B cell (primary cell): Measurements from ENCODE around the gene NIPAL4. TPM values are rescaled to one million over a fixed set of nuclear protein-coding genes. Genes with fewer than 3 reads are reported as not detected.

Source experiments
- ATAC-seq: fragments of 200-7000 bp; cut with Tn5 transposase; one replicate; pipeline ENCODE4 v1.10.0; 2021; ENCODE audit warnings: low read depth, mild to moderate bottlenecking, moderate number of reproducible peaks, moderate library complexity
- CTCF ChIA-PET: fragments of 350-600 bp; sonication (Branson Sonifier 250); formaldehyde crosslinking; loops from one replicate; lab custom pipeline; 2021; ENCODE audit warnings: antibody characterized with exemption, inconsistent platforms; lab: Charles Lee
- POLR2A ChIA-PET: fragments of 350-600 bp; sonication (Branson Sonifier 250); formaldehyde crosslinking; loops from one replicate; lab custom pipeline; 2021; ENCODE audit warnings: antibody characterized with exemption; lab: Charles Lee
- DNase-seq: peaks from one replicate; pipeline ENCODE4 v3.0.0; 2013
- H2AFZ ChIP-seq: 2 replicates; pipeline ENCODE4 v1.6.1; 2012; ENCODE audit warnings: mild to moderate bottlenecking, low read depth, low read length; ENCODE audit not compliant: insufficient read depth, poor library complexity, severe bottlenecking
- H3K27ac ChIP-seq, 2 donors: 1 replicate in 1 of 2; 2 replicates in 1 of 2; pipeline ENCODE4 v1.5.1; 2012 to 2013; ENCODE audit warnings: low read length in 2 of 2, mild to moderate bottlenecking in 2 of 2, moderate library complexity in 1 of 2
- H3K27me3 ChIP-seq, 4 experiments: fragments of 200-600 bp in 1 of 4; sonication (generic) in 1 of 4; replicated peaks in 1 of 4; 1 replicate in 2 of 4; 2 replicates in 2 of 4; pipeline versions ENCODE4 v1.6.1 to v1.7.0; 2013 to 2016; ENCODE audit warnings: low read length in 3 of 4, mild to moderate bottlenecking in 2 of 4, mixed read lengths in 1 of 4, moderate library complexity in 1 of 4; ENCODE audit not compliant: insufficient read depth in 4 of 4, control insufficient read depth in 3 of 4; ENCODE audit errors: control extremely low read depth in 1 of 4
- H3K36me3 ChIP-seq, 2 experiments: replicated peaks in 1 of 2; 1 replicate in 1 of 2; 2 replicates in 1 of 2; pipeline versions ENCODE4 v1.6.1 to v1.7.1; 2013; ENCODE audit warnings: low read length in 1 of 2; ENCODE audit not compliant: insufficient read depth in 2 of 2, control insufficient read depth in 1 of 2; ENCODE audit errors: control extremely low read depth in 1 of 2, extremely low read depth in 1 of 2
- H3K4me1 ChIP-seq, 2 donors: fragments of 200-600 bp in 1 of 2; sonication (generic) in 1 of 2; 1 replicate in 1 of 2; 2 replicates in 1 of 2; pipeline versions ENCODE4 v1.5.1 to v1.6.1; 2013 to 2017; ENCODE audit warnings: low read length in 2 of 2; ENCODE audit not compliant: control insufficient read depth in 2 of 2, insufficient read depth in 2 of 2
- H3K4me2 ChIP-seq: replicated peaks from 2 replicates; pipeline ENCODE3; 2012; ENCODE audit warnings: mild to moderate bottlenecking, low read depth, low read length; ENCODE audit not compliant: poor library complexity, severe bottlenecking
- H3K4me3 ChIP-seq, 5 experiments: fragments of 200-600 bp in 1 of 5; sonication (generic) in 1 of 5; 1 replicate in 3 of 5; 2 replicates in 2 of 5; pipeline versions ENCODE4 v1.5.1 to v1.7.0; 2011 to 2016; ENCODE audit warnings: low read length in 4 of 5, mild to moderate bottlenecking in 4 of 5, low read depth in 2 of 5, control low read depth in 1 of 5, moderate library complexity in 1 of 5; ENCODE audit not compliant: insufficient read depth in 1 of 5; ENCODE audit errors: control extremely low read depth in 1 of 5, extremely low read depth in 1 of 5
- H3K79me2 ChIP-seq: fragments of 200-600 bp; sonication (generic); one replicate; pipeline ENCODE4 v1.6.0; 2016; ENCODE audit warnings: low read length; ENCODE audit not compliant: control insufficient read depth, insufficient read depth
- H3K9ac ChIP-seq: fragments of 200-600 bp; sonication (generic); 2 replicates; pipeline ENCODE4 v1.6.1; 2017; ENCODE audit warnings: mild to moderate bottlenecking, low read length, moderate library complexity
- H3K9me3 ChIP-seq, 3 donors: one replicate each; pipeline versions ENCODE4 v1.6.1 to v1.7.1; 2013; ENCODE audit warnings: low read length in 2 of 3; ENCODE audit not compliant: control insufficient read depth in 2 of 3, insufficient read depth in 1 of 3; ENCODE audit errors: control extremely low read depth in 1 of 3
- H4K20me1 ChIP-seq: 2 replicates; pipeline ENCODE4 v1.6.0; 2012; ENCODE audit warnings: mild to moderate bottlenecking, low read length; ENCODE audit not compliant: insufficient read depth, control insufficient read depth, poor library complexity, severe bottlenecking
- H3K27ac Mint-ChIP-seq: one replicate; pipeline ENCODE4 v1.8.0; 2021; ENCODE audit warnings: mixed read lengths
- H3K27me3 Mint-ChIP-seq: one replicate; pipeline ENCODE4 v1.8.0; 2021; ENCODE audit warnings: mixed read lengths
- H3K4me1 Mint-ChIP-seq: one replicate; pipeline ENCODE4 v1.8.0; 2021; ENCODE audit warnings: mixed read lengths
- H3K4me3 Mint-ChIP-seq: one replicate; pipeline ENCODE4 v1.8.0; 2021; ENCODE audit warnings: mixed read lengths
- H3K9me3 Mint-ChIP-seq: one replicate; pipeline ENCODE4 v1.8.0; 2022; ENCODE audit warnings: mixed read lengths; ENCODE audit not compliant: insufficient read depth
- EZH2 ChIP-seq: IDR thresholded peaks from 2 replicates; pipeline ENCODE4 v1.6.1; 2012; ENCODE audit warnings: borderline replicate concordance, low read depth, mild to moderate bottlenecking, moderate library complexity, low read length; ENCODE audit not compliant: insufficient read depth, poor library complexity, severe bottlenecking
- WGBS: methylation state at CpG from one replicate; pipeline ENCODE4 v1.1.5; 2013; ENCODE audit warnings: missing lambda C conversion rate; ENCODE audit not compliant: insufficient coverage; 5-methylcytosine and 5-hydroxymethylcytosine counted together
- intact Hi-C: fragments of 100-400 bp; cut with micrococcal nuclease; formaldehyde crosslinking; loops from one replicate; pipeline ENCODE4 v1.10.0; 2022
- polyA plus RNA-seq: library from polyadenylated mRNA; depleted of rRNA; stranded (reverse); fragments of >200 nt; gene quantifications from 2 replicates; pipeline ENCODE4 v1.2.3, GENCODE V29; 2012
- total RNA-seq, 2 donors: library from RNA; stranded (reverse); fragments of 120-200 nt in 1 of 2; gene quantifications; 1 replicate in 1 of 2; 2 replicates in 1 of 2; pipeline versions ENCODE4 v1.2.3 to v1.2.4, GENCODE V29; 2013 to 2022
- TF ChIP-seq, protein P1 (sequence below): fragments of 200-600 bp; IDR thresholded peaks from one replicate; pipeline ENCODE4 v1.8.0; 2022; ENCODE audit warnings: antibody characterized with exemption, mild to moderate bottlenecking

The NIPAL4 gene
- total and polyA plus RNA-seq, 2 donors (not counting 1 experiment from before 2014, with no cell fraction given), result 4.6 to 6.4 TPM

DNA sequence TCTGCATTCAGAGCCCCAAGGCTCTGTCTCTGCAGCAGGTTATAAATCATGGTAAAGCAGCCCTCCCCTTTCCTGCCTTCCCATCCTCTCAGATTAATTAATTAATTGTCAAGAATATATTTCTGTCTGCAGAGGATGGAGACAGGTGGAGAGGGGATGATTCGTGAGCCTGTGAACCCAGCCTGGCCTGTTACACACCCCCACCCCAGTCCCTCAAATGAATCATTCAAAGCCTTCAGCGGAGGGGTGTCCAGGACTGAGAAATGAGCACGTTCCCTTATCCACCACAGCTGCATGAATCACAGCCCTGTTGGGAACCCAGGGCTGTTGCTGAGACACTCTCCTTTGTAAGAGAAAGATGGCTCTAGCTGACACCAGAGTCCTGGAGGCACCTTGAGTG, 56.0 kb downstream of the NIPAL4 start:
- H3K9ac ChIP-seq, result no peak overlapping the region
- no peak for DNase-seq
- H3K4me3 Mint-ChIP-seq, result no peak overlapping the region

DNA sequence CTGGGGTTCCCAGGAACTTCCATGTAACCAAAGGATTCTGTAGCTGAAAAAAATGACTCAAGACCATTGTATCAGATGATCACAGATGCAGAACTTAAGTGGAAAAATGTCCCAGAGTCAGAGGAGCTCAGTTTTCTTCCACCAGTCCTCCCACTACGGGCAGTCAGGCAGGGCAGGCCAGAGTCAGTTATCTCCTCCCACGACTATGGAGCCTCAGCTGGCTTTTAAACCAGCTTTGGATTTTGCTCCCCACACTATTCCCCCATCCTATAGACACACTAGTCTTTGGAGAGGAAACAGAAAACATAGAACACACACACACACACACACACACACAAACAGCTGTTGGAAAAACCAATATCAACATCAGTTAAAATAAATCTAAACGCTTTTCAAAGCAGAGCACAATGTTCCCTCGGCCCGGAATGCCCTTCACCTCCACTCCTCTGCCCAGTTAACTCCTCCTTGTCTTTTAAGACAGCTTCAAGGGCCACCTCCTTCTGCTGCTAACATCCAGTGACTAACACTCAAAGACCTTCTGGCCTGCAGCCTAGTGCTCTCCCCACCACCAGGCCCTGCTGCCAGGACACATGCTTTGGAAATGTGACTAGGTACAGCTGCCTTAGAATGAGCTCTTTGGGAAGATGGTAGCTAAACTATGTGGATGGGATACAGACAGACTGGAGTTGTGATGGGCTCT, 56.8 kb downstream of the NIPAL4 start:
- Mint-ChIP-seq H3K27ac (peak overlapping the region; percentile 75), H3K4me1 (peaks cover 63% of the 10 kb centered on the region), H3K9me3 (no peaks in the 10 kb centered on the region), H3K27me3 (no peaks in the 10 kb centered on the region), H3K4me3 (no peak overlapping the region)
- no peak for ATAC-seq
- POLR2A ChIA-PET, result no interaction called here
- Histone ChIP-seq H4K20me1 (peaks cover 12% of the 10 kb centered on the region), H3K4me3 (no peak overlapping the region), H2AFZ (no peak overlapping the region), H3K36me3 (peaks cover 14 to 94% of the 10 kb centered on the region in 2 experiments), H3K4me2 (no peak overlapping the region), H3K27me3 (no peaks in the 10 kb centered on the region), H3K27ac (peak overlapping the region; percentile 23 to 83), H3K9me3 (peaks cover 0 to 2% (median 0%) of the 10 kb centered on the region in 3 donors), H3K4me1 (peaks cover 34 to 35% of the 10 kb centered on the region in 2 donors), H3K9ac (no peak overlapping the region), H3K79me2 (peaks cover 70% of the 10 kb centered on the region)
- no peak for DNase-seq
- CTCF ChIA-PET, result interaction anchor here (0.7 to 1.8 kb wide), 5 partner anchors 9 to 202 kb away, joined by 3 to 8 read pairs (median 4); no protein-coding TSS in a partner anchor
- 95% methylated on average over 5 of the region's 5 CpGs for WGBS
- TF ChIP-seq, protein P1, sequence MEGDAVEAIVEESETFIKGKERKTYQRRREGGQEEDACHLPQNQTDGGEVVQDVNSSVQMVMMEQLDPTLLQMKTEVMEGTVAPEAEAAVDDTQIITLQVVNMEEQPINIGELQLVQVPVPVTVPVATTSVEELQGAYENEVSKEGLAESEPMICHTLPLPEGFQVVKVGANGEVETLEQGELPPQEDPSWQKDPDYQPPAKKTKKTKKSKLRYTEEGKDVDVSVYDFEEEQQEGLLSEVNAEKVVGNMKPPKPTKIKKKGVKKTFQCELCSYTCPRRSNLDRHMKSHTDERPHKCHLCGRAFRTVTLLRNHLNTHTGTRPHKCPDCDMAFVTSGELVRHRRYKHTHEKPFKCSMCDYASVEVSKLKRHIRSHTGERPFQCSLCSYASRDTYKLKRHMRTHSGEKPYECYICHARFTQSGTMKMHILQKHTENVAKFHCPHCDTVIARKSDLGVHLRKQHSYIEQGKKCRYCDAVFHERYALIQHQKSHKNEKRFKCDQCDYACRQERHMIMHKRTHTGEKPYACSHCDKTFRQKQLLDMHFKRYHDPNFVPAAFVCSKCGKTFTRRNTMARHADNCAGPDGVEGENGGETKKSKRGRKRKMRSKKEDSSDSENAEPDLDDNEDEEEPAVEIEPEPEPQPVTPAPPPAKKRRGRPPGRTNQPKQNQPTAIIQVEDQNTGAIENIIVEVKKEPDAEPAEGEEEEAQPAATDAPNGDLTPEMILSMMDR, result no peak
- no peak for TF ChIP-seq EZH2
- intact Hi-C loops, result no loop called here

More for the DNA sequence above, 56.0 kb downstream of the NIPAL4 start:
- Histone ChIP-seq H3K27ac (peak overlapping the region; percentile 23 to 83), H4K20me1 (peaks cover 4% of the 10 kb centered on the region), H3K4me3 (no peak overlapping the region), H3K36me3 (peaks cover 14 to 94% of the 10 kb centered on the region in 2 experiments), H3K4me1 (peaks cover 33% of the 10 kb centered on the region in 2 donors), H3K9me3 (peaks cover 0 to 4% (median 0%) of the 10 kb centered on the region in 3 donors), H3K4me2 (no peak overlapping the region), H3K27me3 (no peaks in the 10 kb centered on the region), H2AFZ (no peak overlapping the region), H3K79me2 (peaks cover 67% of the 10 kb centered on the region)
- Mint-ChIP-seq H3K27ac (peak overlapping the region; percentile 75), H3K27me3 (no peaks in the 10 kb centered on the region), H3K9me3 (no peaks in the 10 kb centered on the region), H3K4me1 (peaks cover 63% of the 10 kb centered on the region)
- ChIA-PET POLR2A (no interaction called here), CTCF (interaction anchor here (0.9 to 1.8 kb wide), 4 partner anchors 9 to 203 kb away, joined by 3 to 8 read pairs (median 4); no protein-coding TSS in a partner anchor)
- no peak for TF ChIP-seq EZH2
- TF ChIP-seq, protein P1, result no peak
- WGBS, result no CpG with 5 or more reads among the region's 3 CpGs
- intact Hi-C loops, result no loop called here
- no peak for ATAC-seq
